Glutamatergic neuron (in vitro differentiated cells): Measurements from ENCODE around the gene AMPD3. TPM values are rescaled to one million over a fixed set of nuclear protein-coding genes. Genes with fewer than 3 reads are reported as not detected.

Experiments used
- DNase-seq: peaks from one replicate; pipeline ENCODE4 v3.0.0; 2022
- H3K27ac Mint-ChIP-seq: one replicate; pipeline ENCODE4 v1.8.0; 2020; ENCODE audit warnings: mild to moderate bottlenecking, mixed read lengths, inconsistent platforms; ENCODE audit not compliant: unreplicated experiment
- H3K27me3 Mint-ChIP-seq: one replicate; pipeline ENCODE4 v1.8.0; 2020; ENCODE audit warnings: mild to moderate bottlenecking, moderate library complexity, mixed read lengths, inconsistent platforms; ENCODE audit not compliant: unreplicated experiment
- H3K36me3 Mint-ChIP-seq: one replicate; pipeline ENCODE4 v1.8.0; 2020; ENCODE audit warnings: mild to moderate bottlenecking, mixed read lengths, inconsistent platforms; ENCODE audit not compliant: unreplicated experiment
- H3K4me1 Mint-ChIP-seq: one replicate; pipeline ENCODE4 v1.8.0; 2020; ENCODE audit warnings: mild to moderate bottlenecking, low read depth, mixed read lengths, inconsistent platforms; ENCODE audit not compliant: unreplicated experiment
- H3K4me3 Mint-ChIP-seq: one replicate; pipeline ENCODE4 v1.8.0; 2020; ENCODE audit warnings: mild to moderate bottlenecking, mixed read lengths, inconsistent platforms; ENCODE audit not compliant: unreplicated experiment
- H3K9me3 Mint-ChIP-seq: one replicate; pipeline ENCODE4 v1.8.0; 2020; ENCODE audit warnings: mild to moderate bottlenecking, moderate library complexity, mixed read lengths, inconsistent platforms; ENCODE audit not compliant: unreplicated experiment
- total RNA-seq: library from RNA; stranded (reverse); fragmentation: NEBNext Ultra II Directional; extraction: Animal tissue kit (Norgen Biotek cat#: 25700); gene quantifications from one replicate; pipeline ENCODE4 v1.2.1, GENCODE V29; 2021; ENCODE audit not compliant: unreplicated experiment
- TF ChIP-seq, protein P1 (sequence below): fragments of 200-600 bp; sonication (generic); IDR thresholded peaks from one replicate; pipeline ENCODE4 v1.5.0; 2021; ENCODE audit not compliant: partially characterized antibody, unreplicated experiment

AMPD3 gene
- total RNA-seq, 1 donor from 2014 or later, result 0.44 TPM

DNA sequence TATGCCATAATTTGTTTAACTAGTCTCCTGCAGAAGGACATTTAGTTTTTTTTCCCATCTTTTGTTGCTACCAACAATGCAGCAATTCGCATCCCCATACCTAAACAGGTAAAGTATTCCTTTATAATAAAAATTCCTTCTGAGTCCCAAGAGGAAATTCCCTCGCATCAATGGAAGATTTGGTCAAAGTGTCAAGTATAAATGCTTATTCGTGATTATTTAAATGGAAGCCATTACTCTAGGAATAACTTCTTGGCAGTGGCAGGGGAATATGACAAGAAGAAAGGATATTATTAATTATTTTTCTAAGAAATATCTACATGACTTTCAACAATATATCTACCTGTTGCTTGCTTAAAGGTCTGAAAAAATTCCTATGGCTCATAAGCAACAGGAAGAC is 60.4 kb downstream of the AMPD3 start:
- DNase-seq, result no peak
- no peak overlapping the region for H3K27ac Mint-ChIP-seq
- no peaks in the 10 kb centered on the region for H3K4me1 Mint-ChIP-seq
- TF ChIP-seq, protein P1, sequence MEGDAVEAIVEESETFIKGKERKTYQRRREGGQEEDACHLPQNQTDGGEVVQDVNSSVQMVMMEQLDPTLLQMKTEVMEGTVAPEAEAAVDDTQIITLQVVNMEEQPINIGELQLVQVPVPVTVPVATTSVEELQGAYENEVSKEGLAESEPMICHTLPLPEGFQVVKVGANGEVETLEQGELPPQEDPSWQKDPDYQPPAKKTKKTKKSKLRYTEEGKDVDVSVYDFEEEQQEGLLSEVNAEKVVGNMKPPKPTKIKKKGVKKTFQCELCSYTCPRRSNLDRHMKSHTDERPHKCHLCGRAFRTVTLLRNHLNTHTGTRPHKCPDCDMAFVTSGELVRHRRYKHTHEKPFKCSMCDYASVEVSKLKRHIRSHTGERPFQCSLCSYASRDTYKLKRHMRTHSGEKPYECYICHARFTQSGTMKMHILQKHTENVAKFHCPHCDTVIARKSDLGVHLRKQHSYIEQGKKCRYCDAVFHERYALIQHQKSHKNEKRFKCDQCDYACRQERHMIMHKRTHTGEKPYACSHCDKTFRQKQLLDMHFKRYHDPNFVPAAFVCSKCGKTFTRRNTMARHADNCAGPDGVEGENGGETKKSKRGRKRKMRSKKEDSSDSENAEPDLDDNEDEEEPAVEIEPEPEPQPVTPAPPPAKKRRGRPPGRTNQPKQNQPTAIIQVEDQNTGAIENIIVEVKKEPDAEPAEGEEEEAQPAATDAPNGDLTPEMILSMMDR, result no peak
- H3K36me3 Mint-ChIP-seq, result no peaks in the 10 kb centered on the region
- no peaks in the 10 kb centered on the region for H3K27me3 Mint-ChIP-seq
- H3K4me3 Mint-ChIP-seq, result no peak overlapping the region
- H3K9me3 Mint-ChIP-seq, result no peaks in the 10 kb centered on the region

DNA sequence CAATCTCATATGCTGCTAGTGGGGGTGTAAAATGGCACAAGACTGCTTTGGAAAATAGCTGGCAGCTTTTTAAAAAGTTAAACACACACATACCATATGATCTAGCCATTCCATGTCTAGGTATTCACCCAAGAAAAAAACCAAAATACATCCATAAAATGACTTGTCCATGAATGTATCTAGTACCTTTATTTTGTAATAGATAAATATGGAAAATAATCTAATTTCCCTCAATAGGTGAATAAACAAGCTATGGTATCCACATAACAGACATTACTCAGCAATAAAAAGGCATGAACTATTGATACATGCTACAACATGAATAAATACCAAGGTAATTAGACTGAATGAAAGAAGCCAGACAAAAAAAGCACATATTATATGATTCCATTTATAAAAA is 63.1 kb downstream of the AMPD3 start:
- H3K4me3 Mint-ChIP-seq, result no peak overlapping the region
- no peaks in the 10 kb centered on the region for H3K36me3 Mint-ChIP-seq
- DNase-seq, result no peak
- TF ChIP-seq, protein P1, result no peak
- H3K9me3 Mint-ChIP-seq, result no peaks in the 10 kb centered on the region
- H3K27me3 Mint-ChIP-seq, result no peaks in the 10 kb centered on the region
- H3K27ac Mint-ChIP-seq, result no peak overlapping the region
- H3K4me1 Mint-ChIP-seq, result no peaks in the 10 kb centered on the region

DNA sequence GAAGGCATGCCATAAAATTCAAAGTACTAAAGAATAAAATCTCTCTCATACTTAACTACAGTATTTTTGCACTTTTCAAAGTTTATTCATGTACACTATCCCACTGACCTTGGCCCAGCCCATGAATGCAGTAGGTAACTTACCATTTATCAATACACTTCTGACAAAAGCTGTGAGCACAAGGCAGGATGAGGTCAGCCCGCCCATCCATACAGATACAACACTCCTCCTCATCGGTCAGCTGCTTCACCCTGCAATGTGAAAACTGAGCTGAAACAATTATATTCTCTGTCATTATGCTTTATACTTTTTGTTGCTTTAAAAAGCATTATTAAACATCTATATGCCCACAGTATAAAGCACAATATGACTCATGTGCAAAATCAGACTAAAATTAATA is 63.8 kb downstream of the AMPD3 start:
- no peak for DNase-seq
- Mint-ChIP-seq H3K36me3 (no peaks in the 10 kb centered on the region), H3K4me3 (no peak overlapping the region), H3K9me3 (no peaks in the 10 kb centered on the region), H3K27me3 (no peaks in the 10 kb centered on the region), H3K4me1 (no peaks in the 10 kb centered on the region), H3K27ac (no peak overlapping the region)
- TF ChIP-seq, protein P1, result no peak

DNA sequence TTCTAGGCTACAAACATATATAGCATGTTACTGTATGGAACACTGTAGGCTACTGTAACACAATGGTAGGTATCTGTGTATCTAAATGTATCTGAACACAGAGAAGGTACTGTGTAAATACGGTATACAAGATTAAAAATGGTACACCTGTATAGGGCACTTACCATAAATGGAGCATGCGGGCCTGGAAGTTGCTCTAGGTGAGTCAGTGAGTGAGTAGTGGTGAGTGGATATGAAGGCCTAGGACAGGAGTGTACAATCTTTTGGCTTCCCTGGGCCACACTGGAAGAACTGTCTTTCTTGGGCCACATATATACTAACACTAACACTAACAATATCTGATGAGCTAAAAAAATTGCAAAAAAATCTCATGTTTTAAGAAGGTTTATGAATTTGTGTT is 64.6 kb downstream of the AMPD3 start:
- H3K4me1 Mint-ChIP-seq, result no peaks in the 10 kb centered on the region
- H3K27me3 Mint-ChIP-seq, result no peaks in the 10 kb centered on the region
- no peak overlapping the region for H3K27ac Mint-ChIP-seq
- H3K36me3 Mint-ChIP-seq, result no peaks in the 10 kb centered on the region
- no peaks in the 10 kb centered on the region for H3K9me3 Mint-ChIP-seq
- H3K4me3 Mint-ChIP-seq, result no peak overlapping the region
- DNase-seq, result no peak
- TF ChIP-seq, protein P1, result no peak

DNA sequence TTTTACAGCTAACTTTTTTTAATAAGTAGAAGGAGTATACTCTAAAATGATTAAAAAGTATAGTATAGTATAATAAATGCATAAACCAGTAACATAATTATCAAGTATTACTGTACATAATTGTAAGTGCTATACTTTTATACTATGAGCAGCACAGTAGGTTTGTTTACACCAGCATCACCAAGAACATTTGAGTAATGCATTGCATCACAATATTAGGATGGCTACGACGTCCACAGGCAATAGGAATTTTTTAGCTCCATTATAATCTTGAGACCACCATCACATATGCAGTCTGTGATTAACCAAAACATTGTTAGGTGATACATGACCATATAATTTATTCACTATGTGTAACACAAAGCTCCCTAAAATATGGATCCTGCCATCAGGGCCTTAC is 65.5 kb downstream of the AMPD3 start:
- Mint-ChIP-seq H3K9me3 (no peaks in the 10 kb centered on the region), H3K27ac (no peak overlapping the region), H3K27me3 (no peaks in the 10 kb centered on the region), H3K4me1 (no peaks in the 10 kb centered on the region), H3K36me3 (no peaks in the 10 kb centered on the region), H3K4me3 (no peak overlapping the region)
- DNase-seq, result no peak
- TF ChIP-seq, protein P1, result no peak
